Stimulated activated naive CD8-positive, alpha-beta T cell treated with anti-CD3 and anti-CD28 coated beads, Interleukin-15, Interleukin-2, amounts not matched to agents 100 ng/mL and 50 ng/mL, for 24 hours (primary cell): Measurements from ENCODE around the gene SLC7A14.
"Not testable (repeated sequence)": the region's sequence is repeated elsewhere in the genome, so short reads cannot be mapped to it uniquely, and the experiment has no call there.

Source experiments
- H3K27ac Mint-ChIP-seq: one replicate; pipeline ENCODE4 v1.8.0; 2021; ENCODE audit warnings: mild to moderate bottlenecking, mixed read lengths
- H3K27me3 Mint-ChIP-seq: one replicate; pipeline ENCODE4 v1.8.0; 2021; ENCODE audit warnings: mixed read lengths
- H3K36me3 Mint-ChIP-seq: one replicate; pipeline ENCODE4 v1.8.0; 2021; ENCODE audit warnings: low read depth, mixed read lengths
- H3K4me1 Mint-ChIP-seq: one replicate; pipeline ENCODE4 v1.8.0; 2021; ENCODE audit warnings: low read depth, mixed read lengths
- H3K4me3 Mint-ChIP-seq: one replicate; pipeline ENCODE4 v1.8.0; 2021; ENCODE audit warnings: mild to moderate bottlenecking, mixed read lengths
- H3K9me3 Mint-ChIP-seq: one replicate; pipeline ENCODE4 v1.8.0; 2021; ENCODE audit warnings: mixed read lengths

SLC7A14 gene

DNA sequence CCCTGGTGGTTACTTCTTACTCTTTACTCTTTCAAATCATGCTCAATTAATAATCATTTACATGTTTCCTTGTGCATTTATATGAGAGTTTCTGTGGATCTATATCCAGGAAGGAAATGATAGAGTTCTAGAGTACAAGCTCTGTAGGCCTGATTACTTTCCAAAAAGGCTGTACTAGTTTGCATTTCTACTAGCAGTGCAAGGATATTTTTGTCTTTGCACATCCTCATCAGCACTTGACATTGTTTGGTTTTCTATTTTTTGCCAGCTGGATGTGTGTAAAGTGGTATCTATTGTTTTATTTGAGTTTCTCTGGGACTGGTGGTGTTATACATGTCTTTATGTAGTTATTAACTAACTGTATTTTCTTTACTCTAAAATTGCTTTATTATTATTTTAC lies 19.6 kb upstream of the SLC7A14 start:
- peaks cover 4% of the 10 kb centered on the region for H3K9me3 Mint-ChIP-seq
- no peak overlapping the region for H3K27ac Mint-ChIP-seq
- peaks cover 31% of the 10 kb centered on the region for H3K27me3 Mint-ChIP-seq
- no peaks in the 10 kb centered on the region for H3K4me1 Mint-ChIP-seq
- no peaks in the 10 kb centered on the region for H3K36me3 Mint-ChIP-seq
- no peak overlapping the region for H3K4me3 Mint-ChIP-seq

DNA sequence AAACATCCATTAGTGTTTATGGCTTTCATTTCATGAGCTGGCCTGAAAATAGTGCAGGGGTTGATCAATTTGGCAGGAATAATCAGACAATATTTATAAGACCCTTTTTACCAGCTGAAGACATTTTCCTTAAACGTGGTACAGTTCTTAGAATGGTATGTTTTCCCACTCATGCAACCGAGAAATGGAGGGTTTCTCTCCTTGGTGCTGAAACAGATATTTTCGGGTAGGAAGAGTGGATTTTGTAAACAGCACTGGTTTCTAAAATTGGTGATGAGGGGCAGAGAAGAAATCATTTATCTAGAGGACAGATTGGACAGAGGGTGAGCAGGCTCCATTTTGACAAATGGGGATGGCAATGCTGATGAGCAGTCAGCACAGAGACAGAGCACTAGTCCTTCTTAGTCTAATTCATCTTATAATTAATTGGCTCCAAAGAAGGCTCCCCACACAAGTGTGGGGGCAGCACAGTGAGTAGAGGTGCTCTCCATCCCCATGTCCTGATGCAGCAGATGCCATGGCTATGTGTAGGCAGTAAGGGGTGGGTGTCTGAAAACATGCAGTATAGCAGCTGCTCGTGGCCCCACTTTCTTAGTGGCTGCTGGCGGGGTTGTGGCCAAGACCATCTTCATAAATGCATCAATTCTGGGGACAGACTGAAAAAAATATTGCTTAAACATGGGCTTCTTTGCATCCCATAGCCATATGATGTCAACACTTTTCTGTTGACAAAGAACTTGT lies 18.1 kb upstream of the SLC7A14 start:
- no peaks in the 10 kb centered on the region for H3K36me3 Mint-ChIP-seq
- peaks cover 31% of the 10 kb centered on the region for H3K27me3 Mint-ChIP-seq
- no peak overlapping the region for H3K27ac Mint-ChIP-seq
- H3K4me3 Mint-ChIP-seq: no peak overlapping the region
- H3K4me1 Mint-ChIP-seq: no peaks in the 10 kb centered on the region
- peaks cover 4% of the 10 kb centered on the region for H3K9me3 Mint-ChIP-seq

DNA sequence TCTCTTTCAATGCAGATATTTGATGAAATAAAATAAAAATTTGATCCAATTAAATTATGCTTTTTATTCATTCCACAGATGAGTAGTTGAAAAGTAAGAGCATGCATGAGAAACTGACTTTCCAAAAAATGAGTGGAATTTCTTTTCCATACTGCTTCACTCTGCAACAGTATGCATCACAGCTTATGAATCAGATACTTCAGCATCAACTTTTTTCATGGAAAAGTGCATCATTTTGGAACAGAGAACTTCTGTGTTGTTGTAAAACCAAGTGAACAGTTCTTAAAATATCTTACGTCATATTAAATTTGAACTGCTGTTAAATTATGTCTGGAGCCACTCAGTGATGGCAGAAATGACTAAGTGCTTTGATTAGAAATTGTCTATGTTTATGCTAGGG lies 16.7 kb upstream of the SLC7A14 start:
- no peak overlapping the region for H3K27ac Mint-ChIP-seq
- H3K36me3 Mint-ChIP-seq: no peaks in the 10 kb centered on the region
- peaks cover 31% of the 10 kb centered on the region for H3K27me3 Mint-ChIP-seq
- peaks cover 4% of the 10 kb centered on the region for H3K9me3 Mint-ChIP-seq
- H3K4me1 Mint-ChIP-seq: no peaks in the 10 kb centered on the region
- H3K4me3 Mint-ChIP-seq: no peak overlapping the region

DNA sequence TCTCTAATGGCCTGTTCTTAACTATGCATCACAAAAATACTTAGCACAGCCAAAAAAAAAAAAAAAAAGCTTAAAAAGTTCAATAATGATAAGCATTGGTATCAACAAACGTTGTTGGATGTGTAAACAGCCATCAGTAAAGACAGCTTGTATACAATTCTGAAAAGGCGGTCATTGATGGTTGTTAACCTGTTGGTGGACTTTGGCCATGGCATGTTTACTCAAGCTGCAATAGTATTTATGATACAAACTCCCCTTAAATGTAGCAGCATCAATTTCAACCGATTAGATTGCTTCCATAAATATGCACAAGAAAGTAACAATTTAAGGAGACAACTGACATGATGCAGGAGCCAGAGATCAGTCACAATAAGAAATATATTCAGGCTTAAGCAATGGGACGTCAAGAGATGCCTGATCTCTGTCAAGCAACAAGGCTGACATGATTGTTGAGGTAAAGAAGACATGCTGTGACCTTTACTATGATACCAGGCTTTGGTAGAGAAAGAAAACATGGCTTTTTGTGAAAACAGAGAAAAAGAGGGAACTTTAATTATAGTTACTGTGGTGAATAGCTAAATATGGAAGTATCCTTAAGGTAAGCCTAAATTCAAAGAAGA lies 14.2 kb upstream of the SLC7A14 start:
- H3K27me3 Mint-ChIP-seq: peaks cover 31% of the 10 kb centered on the region
- H3K9me3 Mint-ChIP-seq: peaks cover 4% of the 10 kb centered on the region
- no peak overlapping the region for H3K4me3 Mint-ChIP-seq
- H3K36me3 Mint-ChIP-seq: no peaks in the 10 kb centered on the region
- no peaks in the 10 kb centered on the region for H3K4me1 Mint-ChIP-seq
- no peak overlapping the region for H3K27ac Mint-ChIP-seq

DNA sequence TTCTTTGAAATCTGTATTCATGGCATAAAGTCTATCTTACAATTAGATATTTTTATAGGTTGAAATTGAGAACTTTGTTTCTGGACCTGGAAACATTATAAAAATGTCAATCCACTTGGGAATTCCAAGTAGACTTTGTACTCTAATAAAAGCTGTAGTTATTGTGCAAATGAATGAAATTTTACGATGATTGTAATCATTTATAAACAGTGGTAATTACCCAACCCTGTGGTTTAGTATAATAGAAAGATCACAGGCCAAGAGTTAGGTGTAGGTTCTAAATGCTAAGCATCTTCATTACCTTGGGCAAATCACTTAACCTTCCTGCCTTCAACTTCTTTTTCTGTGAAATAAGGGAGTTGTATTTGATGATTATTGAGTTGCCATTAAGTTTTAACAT lies 13.2 kb upstream of the SLC7A14 start:
- Mint-ChIP-seq H3K9me3 (peaks cover 4% of the 10 kb centered on the region), H3K27ac (no peak overlapping the region), H3K4me3 (no peak overlapping the region), H3K4me1 (no peaks in the 10 kb centered on the region), H3K27me3 (peaks cover 30% of the 10 kb centered on the region), H3K36me3 (no peaks in the 10 kb centered on the region)

DNA sequence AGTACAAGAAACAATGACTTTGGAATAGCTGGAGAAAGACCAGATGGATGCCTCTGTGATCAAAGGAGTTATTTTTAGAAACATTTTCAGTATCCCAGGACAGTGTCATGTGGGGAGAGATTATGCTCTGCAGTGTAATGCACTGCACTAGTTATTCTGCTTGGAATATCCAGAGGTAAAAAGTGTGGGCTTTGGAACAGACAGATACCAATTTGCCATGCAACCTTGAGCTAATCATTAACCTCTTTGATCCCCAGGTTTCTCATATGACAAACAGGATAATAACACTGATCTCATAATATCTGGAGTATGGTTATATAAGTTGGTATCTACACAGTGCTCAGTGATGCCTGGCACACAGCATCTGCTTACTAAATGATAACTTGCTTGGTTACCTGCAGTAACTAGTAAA lies 12.2 kb upstream of the SLC7A14 start:
- Mint-ChIP-seq H3K36me3 (no peaks in the 10 kb centered on the region), H3K9me3 (peaks cover 4% of the 10 kb centered on the region), H3K4me1 (no peaks in the 10 kb centered on the region), H3K27ac (no peak overlapping the region), H3K27me3 (peaks cover 28% of the 10 kb centered on the region), H3K4me3 (no peak overlapping the region)

DNA sequence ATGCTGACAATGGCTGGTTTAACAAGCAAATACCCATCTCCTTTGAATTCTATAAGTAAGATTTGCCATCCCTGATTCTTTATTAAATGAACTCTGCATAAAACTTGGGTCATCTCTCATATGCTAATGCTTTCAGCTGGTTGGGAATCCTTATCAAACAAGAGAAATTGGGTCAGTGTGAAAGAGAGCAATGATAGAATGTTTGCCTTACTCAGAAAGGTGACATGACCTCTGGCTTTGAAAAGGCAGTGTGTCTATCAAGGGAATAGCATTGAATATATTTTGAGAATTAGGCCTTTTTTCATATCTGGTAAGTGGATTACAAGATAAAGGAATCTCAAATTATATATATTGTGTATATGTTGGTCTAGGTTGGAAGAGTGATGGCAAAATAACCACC lies 8.7 kb upstream of the SLC7A14 start:
- no peaks in the 10 kb centered on the region for H3K4me1 Mint-ChIP-seq
- H3K36me3 Mint-ChIP-seq: no peaks in the 10 kb centered on the region
- peaks cover 31% of the 10 kb centered on the region for H3K27me3 Mint-ChIP-seq
- H3K27ac Mint-ChIP-seq: no peak overlapping the region
- no peaks in the 10 kb centered on the region for H3K9me3 Mint-ChIP-seq
- H3K4me3 Mint-ChIP-seq: no peak overlapping the region

DNA sequence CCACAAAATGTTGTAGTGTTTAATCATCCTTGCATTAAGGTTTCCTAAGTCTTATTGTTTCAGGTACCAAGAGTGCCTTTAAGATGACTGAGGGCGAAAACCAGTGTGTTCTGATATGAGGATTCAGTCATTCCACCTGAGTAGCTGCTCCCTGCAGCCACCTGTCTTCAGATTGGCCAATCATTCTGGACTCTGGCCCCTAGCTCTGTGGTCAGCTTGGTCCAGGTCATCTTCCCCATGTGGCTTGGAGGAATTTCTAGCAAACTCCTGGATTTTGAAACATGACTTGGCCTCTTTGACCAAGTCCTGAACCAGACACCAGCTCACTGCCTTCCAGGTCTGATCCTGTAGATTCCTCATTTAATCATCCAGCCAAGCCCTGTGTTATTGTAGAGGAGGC lies 7.8 kb upstream of the SLC7A14 start:
- Mint-ChIP-seq H3K4me3 (no peak overlapping the region), H3K36me3 (no peaks in the 10 kb centered on the region), H3K27ac (no peak overlapping the region), H3K27me3 (peaks cover 38% of the 10 kb centered on the region), H3K9me3 (no peaks in the 10 kb centered on the region), H3K4me1 (no peaks in the 10 kb centered on the region)

- Mint-ChIP-seq H3K4me1 (no peaks in the 10 kb centered on the region), H3K27ac (no peak overlapping the region), H3K27me3 (peaks cover 59% of the 10 kb centered on the region), H3K9me3 (no peaks in the 10 kb centered on the region), H3K4me3 (no peak overlapping the region), H3K36me3 (no peaks in the 10 kb centered on the region)
These were observed 3.2 kb upstream of the SLC7A14 start for GRCh38 chr3:170589113-170589512.

DNA sequence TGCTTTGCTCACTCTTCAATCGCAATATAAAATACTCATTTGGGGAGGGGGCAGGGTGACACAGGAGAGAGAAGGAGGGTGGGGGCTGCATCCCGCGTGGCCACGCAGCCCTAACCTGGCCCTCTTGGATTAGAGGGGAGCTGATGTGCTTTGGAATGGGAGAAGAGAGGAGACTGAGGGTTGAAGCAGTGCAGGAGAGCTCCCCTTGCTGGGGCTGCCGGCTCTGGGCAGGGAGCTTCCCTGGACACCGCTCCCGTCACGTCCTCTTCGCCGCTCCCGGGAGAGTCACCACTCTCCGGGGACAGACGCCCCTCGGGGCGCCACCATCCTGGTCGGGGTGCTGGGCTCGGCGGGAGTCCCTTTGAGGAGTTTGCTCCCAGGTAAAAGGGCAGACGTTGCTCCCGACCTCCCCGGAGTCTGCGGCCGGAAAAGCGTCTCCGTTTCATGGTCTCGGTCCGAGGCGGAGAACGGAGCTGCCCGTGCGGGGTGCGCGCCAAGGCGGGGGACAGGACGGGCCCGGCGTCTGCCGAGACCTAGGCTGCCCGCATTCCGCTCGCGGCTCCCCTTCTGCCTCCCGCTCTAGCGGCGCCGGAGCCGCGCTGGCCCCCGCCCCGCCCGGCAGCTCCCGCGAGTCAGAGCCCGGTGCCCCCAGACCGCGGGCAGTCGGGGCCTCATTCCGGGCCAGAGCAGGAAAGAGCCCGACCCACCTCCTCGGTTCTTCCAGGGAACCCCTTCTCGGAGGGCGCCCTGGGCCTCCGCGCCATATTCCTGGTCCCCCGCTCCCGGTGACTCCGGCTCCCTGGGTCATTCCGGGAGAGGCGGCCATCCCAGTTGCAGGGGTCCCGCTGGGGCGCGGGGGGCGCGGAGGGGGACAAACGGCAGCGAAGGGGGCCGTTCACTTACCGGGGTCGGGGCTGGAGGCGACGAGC lies 603 bp downstream of the SLC7A14 start:
- Mint-ChIP-seq H3K36me3 (no peaks in the 10 kb centered on the region), H3K9me3 (peaks cover 8% of the 10 kb centered on the region), H3K4me1 (no peaks in the 10 kb centered on the region), H3K27ac (no peak overlapping the region), H3K27me3 (peaks cover 65% of the 10 kb centered on the region), H3K4me3 (no peak overlapping the region)

GRCh38 chr3:170584585-170585007 lies 1.3 kb downstream of the SLC7A14 start:
- H3K4me1 Mint-ChIP-seq: no peaks in the 10 kb centered on the region
- no peak overlapping the region for H3K27ac Mint-ChIP-seq
- H3K4me3 Mint-ChIP-seq: no peak overlapping the region
- peaks cover 8% of the 10 kb centered on the region for H3K9me3 Mint-ChIP-seq
- no peaks in the 10 kb centered on the region for H3K36me3 Mint-ChIP-seq
- H3K27me3 Mint-ChIP-seq: peaks cover 72% of the 10 kb centered on the region

- Mint-ChIP-seq H3K36me3 (no peaks in the 10 kb centered on the region), H3K27ac (no peak overlapping the region), H3K4me3 (no peak overlapping the region), H3K27me3 (peaks cover 71% of the 10 kb centered on the region), H3K4me1 (peaks cover 2% of the 10 kb centered on the region), H3K9me3 (peaks cover 8% of the 10 kb centered on the region)
These were observed 6.2 kb downstream of the SLC7A14 start for GRCh38 chr3:170579646-170580045.

- Mint-ChIP-seq H3K4me3 (no peak overlapping the region), H3K27ac (peak overlapping the region; percentile 10), H3K4me1 (peaks cover 26% of the 10 kb centered on the region), H3K36me3 (no peaks in the 10 kb centered on the region), H3K27me3 (peaks cover 42% of the 10 kb centered on the region), H3K9me3 (no peaks in the 10 kb centered on the region)
These were observed 13.1 kb downstream of the SLC7A14 start for GRCh38 chr3:170572665-170573253.

DNA sequence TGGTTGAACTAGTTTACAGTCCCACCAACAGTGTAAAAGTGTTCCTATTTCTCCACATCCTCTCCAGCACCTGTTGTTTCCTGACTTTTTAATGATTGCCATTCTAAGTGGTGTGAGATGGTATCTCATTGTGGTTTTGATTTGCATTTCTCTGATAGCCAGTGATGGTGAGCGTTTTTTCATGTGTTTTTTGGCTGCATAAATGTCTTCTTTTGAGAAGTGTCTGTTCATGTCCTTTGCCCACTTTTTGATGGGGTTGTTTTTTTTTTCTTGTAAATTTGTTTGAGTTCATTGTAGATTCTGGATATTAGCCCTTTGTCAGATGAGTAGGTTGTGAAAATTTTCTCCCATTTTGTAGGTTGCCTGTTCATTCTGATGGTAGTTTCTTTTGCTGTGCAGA lies 18.3 kb downstream of the SLC7A14 start:
- peaks cover 12% of the 10 kb centered on the region for H3K4me1 Mint-ChIP-seq
- not testable (repeated sequence) for H3K36me3 Mint-ChIP-seq, H3K9me3 Mint-ChIP-seq, H3K27ac Mint-ChIP-seq, H3K4me3 Mint-ChIP-seq
- peaks cover 17% of the 10 kb centered on the region for H3K27me3 Mint-ChIP-seq

GRCh38 chr3:170566413-170566812 lies 19.5 kb downstream of the SLC7A14 start:
- Mint-ChIP-seq H3K36me3 (no peaks in the 10 kb centered on the region), H3K4me1 (peaks cover 8% of the 10 kb centered on the region), H3K4me3 (no peak overlapping the region), H3K9me3 (no peaks in the 10 kb centered on the region), H3K27ac (no peak overlapping the region), H3K27me3 (peaks cover 19% of the 10 kb centered on the region)
